NCI-H2081 treated with DMSO at 0.1 percent for 48 hours (cell line): ENCODE data around the gene CACNG6.

Experiments used
- DNase-seq: peaks from one replicate; lab custom pipeline; 2025; lab: John Stamatoyannopoulos, UW

CACNG6 gene

DNA sequence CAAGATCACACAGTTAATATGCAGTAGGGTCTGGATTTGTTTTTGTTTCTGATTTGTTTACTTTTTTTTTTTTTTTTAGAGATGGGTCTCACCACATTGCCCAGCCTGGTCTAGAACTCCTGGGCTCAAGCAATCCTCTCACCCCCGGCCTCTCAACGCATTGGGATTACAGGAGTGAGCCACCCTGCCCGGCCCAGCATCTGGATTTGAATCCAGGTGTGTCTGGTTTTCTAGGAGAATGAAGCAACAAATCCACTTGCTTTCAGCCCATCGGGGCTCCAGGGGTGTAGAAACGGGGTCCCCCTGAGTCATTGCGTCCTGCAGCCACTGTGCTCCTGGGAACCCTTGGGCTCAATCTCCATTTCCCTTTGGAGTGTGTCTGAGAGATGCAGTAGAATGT lies 22.1 kb upstream of the CACNG6 start:
- no peak for DNase-seq

DNA sequence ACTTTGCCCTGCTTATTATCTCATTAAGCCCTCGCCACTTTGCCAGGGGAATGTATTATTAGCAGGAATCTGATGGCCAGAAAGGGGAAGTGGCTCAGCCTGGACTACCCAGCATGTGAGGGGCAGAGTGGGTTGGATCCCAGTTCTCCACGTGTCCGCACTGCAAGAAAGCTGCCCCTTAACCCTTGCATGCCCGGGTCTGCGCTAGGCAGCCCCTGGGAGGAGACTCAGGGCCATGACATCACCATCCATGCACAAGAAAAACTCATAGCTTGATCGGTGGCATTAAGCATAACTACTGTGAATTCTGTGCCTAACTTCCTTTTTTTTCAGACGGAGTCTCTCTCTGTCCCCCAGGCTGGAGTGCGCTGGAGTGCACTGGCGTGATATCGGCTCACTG lies 19.8 kb upstream of the CACNG6 start:
- DNase-seq = no peak

DNA sequence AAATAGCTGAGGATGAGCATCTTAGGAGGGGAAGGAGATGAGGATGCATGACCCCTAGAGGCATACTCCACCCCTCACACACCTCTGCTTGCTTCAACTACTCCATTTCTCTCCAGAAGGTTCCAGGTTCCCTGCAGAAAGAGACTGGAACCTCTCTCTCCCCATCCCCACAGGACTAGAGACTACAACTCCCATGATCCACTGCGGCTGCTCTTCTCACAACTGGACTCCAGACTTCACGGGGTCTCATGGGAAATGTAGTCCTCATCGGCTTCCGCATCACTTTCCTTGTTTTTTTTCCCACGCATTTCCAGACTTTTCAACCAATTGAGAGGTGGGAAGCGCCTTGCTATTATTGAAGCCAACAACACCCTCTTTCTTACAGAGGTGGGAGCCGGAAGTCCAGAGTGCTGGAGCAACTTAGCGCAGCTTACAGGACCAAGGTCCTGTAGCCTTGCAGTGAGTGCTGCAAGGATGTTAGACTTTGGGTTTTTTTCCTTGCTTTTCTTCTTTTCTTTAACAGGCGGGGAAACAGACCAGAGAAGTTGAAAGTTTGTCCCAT lies 13.9 kb upstream of the CACNG6 start:
- no peak for DNase-seq

DNA sequence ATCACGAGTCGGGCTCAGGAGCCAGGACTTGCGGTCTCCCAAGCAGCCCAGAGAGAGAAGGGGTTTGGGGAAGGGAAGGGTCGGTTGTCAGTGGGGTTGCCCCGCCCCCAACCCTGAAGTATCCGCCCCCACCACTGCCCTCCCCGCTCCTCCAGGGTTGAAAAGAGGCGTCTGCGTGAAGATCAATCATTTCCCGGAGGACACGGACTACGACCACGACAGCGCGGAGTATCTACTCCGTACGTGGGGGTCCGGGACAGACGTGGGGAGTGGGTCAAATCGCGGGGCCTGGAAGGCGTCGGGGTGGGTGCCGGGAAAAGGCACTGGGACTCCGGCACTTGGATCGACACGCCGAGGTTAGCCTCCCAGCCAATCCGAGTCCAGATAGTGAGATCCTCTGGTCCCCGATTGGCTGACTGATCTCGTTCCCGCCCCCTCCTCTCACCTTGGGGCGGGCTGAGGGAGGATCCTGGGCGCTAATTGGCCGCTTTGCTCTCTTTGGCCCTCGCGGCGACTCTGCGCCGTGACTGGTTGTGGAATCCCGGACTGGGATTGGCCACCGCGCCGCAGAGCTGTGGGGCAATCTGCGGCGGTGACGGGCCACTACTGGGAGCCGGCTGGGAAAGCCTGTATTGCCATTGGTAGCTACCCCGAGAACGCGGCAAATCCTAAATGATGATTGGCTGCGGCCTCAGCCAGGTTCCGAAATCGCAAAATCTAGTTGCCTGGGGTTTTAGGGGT lies 13.3 kb upstream of the CACNG6 start:
- no peak for DNase-seq

DNA sequence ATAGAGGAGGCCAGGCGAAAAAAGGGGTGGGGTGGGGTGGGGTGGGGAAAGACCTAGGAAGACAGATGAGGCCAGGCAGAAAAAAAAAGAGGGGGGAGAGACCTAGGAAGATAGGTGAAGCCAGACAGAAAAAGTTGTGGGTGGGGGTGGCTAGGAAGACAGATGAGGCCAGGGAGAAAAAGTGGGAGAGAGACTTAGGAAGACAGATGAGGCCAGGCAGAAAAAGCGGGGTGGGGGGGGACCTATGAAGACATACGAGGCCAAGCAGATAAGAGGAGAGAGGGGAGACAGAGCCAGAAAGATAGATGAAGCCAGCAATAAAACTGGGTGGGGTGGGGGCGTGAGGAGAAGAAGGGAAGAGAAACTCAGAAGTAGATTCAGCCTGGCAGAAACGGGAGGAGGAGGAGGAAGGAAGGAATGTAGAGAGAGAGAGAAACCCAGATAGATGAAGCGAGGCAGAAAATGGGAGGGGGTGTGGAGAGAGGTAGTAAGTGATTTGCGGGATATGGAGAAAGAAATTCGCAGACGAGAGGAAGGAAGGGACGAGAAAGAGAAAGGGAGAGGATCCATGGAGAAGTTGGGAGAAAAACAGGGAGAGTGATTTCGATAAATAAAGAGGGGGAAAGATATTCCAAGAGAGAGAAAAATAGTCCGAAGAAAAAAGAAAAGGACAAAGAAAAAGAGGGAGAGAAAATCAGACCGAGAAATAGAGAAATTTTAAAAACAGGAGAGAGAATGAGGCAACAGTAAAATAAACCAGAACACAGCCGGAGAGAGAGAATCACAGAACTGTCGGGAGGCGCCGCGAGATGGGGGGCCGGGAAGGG lies 12.2 kb upstream of the CACNG6 start:
- DNase-seq = no peak

DNA sequence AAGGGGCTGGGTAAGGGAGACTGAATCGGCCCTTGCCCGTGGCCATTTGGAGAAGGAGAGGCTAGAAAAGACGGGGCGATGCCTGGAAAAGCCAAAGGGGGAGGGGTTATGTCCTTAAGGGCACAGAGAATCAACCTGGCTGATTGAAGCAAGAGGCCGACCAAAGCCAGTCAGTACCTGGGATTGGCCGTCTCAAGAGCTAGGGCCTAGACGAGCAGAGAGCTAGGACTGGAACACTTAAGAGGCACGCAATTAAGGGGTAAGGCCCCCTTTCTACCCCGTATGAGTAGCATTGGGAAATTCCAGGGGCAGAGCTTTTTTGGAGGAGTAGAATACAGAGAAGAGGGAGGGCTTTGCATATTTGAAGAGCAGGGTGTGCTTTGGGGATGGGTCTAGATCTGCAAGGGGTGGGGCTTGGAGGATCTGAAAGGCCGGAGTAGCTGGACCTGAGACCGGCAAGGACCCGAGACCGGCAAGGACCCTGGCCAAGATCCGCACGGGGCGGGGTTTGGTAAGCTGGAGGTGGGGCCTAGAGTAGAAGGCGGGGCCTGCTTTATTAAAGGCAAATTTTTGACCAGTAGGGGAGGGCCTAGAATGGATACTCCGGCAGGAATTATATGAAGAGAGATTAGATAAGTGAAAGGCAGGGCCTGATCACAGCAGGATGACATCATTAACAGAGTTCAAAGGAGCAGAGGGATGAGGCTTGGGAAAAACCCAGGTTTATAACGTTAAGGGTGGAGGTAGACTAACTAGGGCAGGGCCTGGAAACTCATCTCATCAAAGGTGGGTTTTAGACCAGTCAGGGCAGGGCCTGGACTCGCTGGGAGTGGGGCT lies 10.7 kb upstream of the CACNG6 start:
- no peak for DNase-seq

DNA sequence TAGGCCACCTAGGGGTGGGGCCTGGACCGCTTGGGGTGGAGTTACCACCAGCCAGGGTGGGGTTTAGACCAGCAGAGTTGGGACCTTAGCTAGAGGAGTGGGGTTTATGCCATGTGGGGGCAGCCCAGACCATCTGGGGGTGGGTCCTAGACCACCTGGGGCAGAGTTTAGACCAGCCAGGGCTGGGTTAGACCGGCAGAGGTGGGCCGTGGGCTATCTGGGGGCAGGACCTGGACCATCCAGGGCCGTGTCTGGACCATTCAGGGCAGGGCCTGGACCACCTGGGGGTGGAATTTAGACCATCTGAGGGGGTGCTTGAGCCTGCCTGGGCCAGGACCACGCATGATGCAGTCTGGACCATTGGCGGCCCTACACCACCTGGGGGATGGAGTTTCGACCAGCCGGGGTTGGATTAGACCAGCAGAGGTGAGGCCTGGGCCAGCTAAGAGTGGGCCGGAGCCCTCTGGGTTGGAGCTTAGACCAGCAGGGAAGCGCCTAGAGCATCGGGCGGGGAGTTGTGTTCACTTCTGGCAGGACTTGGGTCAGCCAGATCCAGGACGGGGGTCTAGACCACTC lies 10.0 kb upstream of the CACNG6 start:
- no peak for DNase-seq

DNA sequence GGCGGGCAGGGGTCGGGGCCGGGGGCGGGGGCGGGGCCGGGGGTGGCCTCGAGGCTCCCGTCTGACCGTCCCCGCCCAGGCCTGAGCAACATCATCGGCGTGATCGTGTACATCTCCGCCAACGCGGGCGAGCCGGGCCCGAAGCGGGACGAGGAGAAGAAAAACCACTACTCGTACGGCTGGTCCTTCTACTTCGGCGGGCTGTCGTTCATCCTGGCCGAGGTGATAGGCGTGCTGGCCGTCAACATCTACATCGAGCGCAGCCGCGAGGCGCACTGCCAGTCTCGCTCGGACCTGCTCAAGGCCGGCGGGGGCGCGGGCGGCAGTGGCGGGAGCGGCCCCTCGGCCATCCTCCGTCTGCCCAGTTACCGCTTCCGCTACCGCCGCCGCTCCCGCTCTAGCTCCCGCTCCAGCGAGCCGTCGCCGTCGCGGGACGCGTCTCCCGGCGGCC lies 9.4 kb upstream of the CACNG6 start:
- DNase-seq = no peak

DNA sequence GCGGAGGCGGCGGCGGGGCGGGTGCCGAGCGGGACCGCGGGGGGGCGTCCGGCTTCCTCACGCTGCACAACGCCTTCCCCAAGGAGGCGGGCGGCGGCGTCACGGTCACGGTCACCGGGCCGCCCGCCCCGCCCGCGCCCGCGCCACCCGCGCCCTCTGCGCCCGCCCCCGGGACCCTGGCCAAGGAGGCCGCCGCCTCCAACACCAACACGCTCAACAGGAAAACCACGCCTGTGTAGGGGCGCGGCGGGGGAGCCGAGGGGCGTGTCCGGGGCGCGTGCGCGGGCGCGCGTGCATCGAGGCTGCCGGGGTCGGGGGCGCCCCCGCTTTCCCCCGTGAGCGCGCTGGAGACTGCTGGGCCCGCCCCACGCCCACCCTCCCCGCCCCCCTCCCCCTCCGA lies 8.8 kb upstream of the CACNG6 start:
- DNase-seq = no peak

DNA sequence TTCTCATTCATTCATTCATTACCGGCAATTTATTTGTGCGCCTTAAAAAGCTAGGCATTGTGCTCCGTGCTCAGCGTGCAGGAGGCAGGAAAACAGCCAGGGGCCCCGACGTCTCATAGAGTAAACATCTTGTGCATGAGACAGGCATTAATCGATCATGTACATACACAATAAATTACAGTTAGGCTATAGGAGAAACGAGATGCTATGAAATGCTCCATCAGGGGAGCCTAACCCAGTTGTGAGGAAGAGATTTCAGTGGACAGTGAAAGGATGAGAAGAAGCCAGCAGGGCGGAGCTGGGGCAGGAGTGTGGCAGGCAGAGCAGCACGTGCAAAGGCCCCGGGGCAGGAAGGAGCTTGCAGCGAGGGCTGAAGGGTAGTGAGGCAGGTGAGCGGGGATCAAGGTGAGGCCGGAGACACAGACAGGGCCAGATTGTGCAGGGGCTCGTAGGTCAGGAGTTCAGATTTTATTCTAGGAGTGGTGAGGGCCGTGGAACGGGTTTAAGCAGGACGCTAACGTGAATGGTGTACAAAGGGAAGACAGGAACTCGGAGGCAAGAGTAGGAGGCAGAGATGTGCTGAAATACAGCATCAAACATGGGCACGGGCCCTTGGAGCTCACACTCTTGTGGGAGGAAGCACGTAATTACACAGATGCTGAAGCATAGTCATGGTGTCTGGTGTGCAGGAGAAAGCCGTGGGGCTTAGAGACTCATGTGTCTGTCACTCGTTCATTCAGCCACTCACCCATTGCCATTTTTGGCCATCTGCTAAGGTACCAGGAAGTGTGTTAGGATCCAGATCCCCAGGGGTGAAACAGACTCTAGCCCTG lies 7.8 kb upstream of the CACNG6 start:
- DNase-seq = no peak

DNA sequence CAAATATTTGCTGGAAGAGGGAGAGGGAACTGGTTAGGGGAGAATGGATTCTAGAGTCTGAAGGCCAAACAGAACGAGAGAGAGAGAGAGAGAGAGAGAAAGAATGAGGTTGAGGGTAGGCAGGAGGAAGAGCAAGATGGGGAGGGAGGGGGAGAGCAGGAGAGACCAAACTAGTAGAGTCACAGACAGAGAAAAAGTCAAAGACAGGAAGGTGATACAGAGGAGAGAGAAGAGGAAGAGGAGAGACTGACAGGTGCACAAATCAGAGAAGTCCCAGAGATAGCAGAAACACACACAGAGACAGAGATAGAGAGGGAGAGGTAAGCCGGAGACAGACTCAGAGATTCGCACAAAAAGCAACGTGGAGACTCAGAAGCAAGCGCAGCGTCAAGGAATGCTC lies 5.6 kb upstream of the CACNG6 start:
- no peak for DNase-seq

DNA sequence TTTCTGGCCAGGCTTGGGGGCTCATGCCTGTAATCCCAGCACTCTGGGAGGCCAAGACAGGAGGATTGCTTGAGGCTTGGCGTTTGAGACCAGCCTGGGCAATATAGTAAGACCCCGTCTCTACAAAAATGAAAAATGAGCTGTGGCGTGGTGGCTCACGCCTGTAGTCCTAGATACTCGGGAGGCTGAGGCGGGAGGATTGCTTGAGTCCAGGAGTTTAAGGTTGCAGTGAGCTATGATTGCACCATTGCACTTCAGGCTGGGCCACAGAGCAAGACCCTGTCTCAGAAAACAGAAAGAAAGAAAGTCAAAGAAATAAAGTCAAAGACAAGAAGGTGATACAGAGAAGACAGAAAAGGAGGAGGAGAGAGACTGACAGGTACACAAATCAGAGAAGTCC lies 2.5 kb upstream of the CACNG6 start:
- no peak for DNase-seq

DNA sequence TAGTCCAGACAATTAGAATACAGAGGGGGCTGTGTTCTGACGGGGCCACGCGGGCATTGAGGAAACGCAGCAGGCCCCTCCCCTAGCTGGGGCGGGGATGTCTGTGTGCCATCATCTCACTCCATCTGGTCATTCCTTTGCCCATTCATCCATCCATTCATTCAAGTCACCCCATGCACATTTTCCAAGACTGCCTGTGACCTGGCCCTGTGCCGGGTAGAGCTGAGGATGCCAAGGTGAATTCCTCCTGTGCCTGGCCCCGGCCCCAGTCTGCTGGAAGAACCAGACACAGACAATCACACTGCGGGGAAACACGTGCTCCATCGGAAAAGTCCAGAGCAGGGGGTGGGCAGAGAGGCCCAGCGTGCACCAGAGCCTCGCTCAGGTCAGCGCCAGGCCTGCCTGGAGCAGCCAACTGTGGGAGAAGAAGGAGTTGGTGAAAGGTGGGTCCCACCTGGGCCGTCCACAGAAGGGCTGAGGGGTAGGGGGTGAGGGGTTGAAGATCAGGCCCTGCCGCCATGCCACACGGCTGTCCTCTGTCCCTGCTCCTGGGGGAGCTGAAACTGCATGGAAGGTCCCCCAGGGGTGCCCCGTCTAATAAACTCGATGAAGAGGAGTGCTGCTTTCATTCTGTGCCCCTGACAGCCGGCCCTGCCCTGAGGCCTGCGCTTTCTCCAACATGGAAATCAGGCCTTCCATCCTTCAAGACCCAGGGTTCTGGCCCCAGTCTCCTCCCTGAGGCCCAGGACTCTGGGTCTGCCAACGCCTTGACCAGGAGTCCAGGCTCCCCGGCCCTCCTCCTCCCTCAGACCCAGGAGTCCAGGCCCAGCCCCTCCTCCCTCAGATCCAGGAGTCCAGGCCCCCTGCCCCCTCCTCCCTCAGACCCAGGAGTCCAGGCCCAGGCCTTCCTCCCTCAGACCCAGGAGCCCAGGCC lies 1.6 kb upstream of the CACNG6 start:
- no peak for DNase-seq

DNA sequence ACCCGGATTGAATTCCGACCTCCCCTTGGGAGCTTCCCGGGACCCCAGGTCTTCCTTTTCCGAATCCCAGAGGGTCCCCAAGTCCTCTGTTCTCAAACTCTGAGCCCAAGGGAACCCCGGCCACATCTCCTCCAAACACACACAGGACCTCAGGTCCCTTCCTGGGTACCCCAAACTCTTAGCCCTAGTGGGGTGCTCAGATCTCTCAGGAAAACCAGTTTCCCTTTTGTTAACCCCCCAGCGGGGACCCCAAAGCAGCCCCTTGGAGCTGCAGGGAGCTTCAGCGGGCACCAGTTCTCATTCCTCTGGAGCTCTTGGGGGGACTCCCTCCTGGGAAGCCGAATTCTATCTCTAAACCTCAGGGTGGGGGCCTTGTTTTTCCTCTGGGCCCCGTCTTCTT lies 774 bp downstream of the CACNG6 start:
- no peak for DNase-seq

DNA sequence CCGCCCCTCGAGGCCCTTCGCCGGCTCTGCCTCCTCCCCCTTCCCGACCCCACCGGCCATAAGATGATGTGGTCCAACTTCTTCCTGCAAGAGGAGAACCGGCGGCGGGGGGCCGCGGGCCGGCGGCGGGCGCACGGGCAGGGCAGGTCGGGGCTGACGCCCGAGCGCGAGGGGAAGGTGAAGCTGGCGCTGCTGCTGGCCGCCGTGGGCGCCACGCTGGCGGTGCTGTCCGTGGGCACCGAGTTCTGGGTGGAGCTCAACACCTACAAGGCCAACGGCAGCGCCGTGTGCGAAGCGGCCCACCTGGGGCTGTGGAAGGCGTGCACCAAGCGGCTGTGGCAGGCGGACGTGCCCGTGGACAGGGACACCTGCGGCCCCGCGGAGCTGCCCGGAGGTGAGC lies 1.4 kb downstream of the CACNG6 start:
- no peak for DNase-seq

DNA sequence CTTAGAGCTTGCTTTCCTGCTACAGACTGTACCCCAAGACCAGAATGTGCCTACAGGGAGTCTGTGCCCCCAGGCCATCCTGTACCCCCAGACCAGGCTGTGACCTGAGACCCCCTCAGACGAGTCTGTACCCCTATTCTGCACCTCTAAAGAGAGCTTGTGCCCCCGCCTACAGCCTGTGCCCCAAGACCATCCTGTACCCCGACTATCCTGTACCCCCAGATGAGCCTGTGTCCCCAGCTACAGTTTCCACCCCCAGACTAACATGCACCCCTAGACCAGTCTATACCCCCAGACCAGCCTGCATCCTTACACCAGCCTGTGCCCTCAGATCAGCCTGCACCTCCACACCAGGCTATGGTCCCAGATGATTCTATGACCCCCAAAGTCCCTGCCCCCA lies 2.0 kb downstream of the CACNG6 start:
- DNase-seq = no peak

DNA sequence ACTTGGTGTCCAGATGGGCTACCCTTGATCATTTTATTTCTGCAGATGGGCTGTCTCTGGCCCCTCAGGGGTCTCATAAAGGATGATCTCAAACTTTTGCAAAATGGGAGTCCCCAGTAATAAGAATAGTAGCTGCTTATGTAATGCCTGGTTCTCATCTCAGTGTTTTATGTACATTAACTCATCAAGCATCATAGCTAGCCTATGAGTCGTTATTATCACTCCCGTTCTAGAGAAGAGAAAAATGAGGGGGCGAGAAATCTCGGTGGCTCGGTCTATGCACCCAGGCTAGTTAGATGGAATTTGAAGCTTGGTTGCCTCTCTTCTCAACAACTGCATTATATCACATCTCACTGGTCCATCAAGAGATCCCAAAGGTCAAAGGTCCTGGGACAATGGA lies 3.4 kb downstream of the CACNG6 start:
- no peak for DNase-seq

DNA sequence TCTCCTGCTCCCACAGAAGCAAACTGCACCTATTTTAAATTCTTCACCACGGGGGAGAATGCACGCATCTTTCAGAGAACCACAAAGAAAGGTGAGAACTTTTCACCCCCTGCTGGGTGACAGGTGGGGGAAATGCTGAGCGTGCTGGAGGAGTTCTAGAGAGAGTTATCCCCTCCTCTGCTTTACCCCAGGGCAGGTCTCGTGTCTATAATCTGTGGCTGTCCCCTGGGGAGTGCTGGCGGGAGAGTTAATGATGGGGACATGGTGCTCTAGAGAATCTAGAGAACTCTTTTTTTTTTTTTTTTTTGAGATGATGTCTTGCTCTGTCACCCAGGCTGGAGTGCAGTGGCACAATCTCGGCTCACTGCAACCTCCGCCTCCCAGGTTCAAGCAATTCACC lies 6.8 kb downstream of the CACNG6 start:
- DNase-seq = no peak

DNA sequence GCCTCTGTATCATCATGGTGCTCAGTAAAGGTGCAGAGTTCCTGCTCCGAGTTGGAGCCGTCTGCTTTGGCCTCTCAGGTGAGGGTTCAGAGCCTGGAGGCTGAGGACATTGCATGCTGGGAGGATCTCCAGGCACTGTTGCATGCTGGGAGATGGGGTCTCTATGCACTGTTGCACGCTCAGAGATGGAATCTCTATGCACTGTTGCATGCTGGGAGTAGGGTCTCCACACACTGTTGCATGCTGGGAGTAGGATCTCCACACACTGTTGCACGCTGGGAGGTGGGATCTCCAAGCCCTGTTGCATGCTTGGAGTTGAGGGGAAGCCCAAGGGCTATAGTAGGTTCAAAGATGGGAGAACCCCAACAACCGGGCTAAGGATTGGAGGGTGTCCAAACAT lies 8.3 kb downstream of the CACNG6 start:
- DNase-seq = no peak

DNA sequence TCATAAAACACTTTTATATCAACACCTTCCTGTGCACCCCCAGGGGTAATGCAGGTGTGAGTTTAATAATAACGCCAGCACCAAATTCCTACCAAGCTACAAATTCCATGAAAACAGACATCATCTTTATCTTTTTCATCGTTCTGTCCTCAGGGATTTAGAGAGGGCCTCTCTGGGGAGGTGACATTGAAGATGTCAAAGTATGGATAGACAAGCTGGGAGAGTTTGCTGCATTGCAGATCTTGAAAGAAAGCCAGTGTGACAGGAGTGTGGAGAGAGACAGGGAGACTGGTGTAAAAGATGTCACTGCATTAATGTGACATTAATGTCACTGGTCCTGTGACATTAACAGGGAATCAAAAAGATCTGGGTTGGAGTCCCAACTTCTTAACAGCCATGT lies 10.1 kb downstream of the CACNG6 start:
- DNase-seq = no peak
